Liver (tissue), 9 donors: ENCODE measurements around the gene KCNS1. TPM values are rescaled to one million over a fixed set of nuclear protein-coding genes. Genes with fewer than 3 reads are reported as not detected.

Experiments
- DNase-seq: peaks from one replicate; pipeline ENCODE4 v3.0.0-alpha.2; 2017; ENCODE audit warnings: low spot score
- H3K27ac ChIP-seq, 2 donors: one replicate each; pipeline ENCODE4 v1.7.0; 2013; ENCODE audit warnings: inconsistent platforms in 2 of 2, low read length in 2 of 2, control low read depth in 1 of 2, low read depth in 1 of 2, mild to moderate bottlenecking in 1 of 2
- H3K27me3 ChIP-seq, 4 donors: one replicate each; pipeline versions ENCODE4 v1.6.1 to v1.7.0; 2013; ENCODE audit warnings: low read length in 3 of 4, inconsistent platforms in 1 of 4, mild to moderate bottlenecking in 1 of 4, moderate library complexity in 1 of 4; ENCODE audit not compliant: control insufficient read depth in 4 of 4, insufficient read depth in 4 of 4
- H3K36me3 ChIP-seq, 4 donors: one replicate each; pipeline versions ENCODE4 v1.6.1 to v1.7.0; 2013; ENCODE audit warnings: low read length in 3 of 4, mild to moderate bottlenecking in 3 of 4, low read depth in 1 of 4, moderate library complexity in 1 of 4; ENCODE audit not compliant: control insufficient read depth in 4 of 4, insufficient read depth in 3 of 4
- H3K4me1 ChIP-seq, 4 donors: one replicate each; pipeline versions ENCODE4 v1.6.1 to v1.7.0; 2013; ENCODE audit warnings: low read length in 3 of 4, mild to moderate bottlenecking in 3 of 4, moderate library complexity in 1 of 4; ENCODE audit not compliant: control insufficient read depth in 4 of 4, insufficient read depth in 4 of 4
- H3K4me3 ChIP-seq, 3 donors: one replicate each; pipeline versions ENCODE4 v1.6.1 to v1.7.0; 2013; ENCODE audit warnings: low read length in 3 of 3, control low read depth in 1 of 3, low read depth in 1 of 3, mild to moderate bottlenecking in 1 of 3
- H3K9ac ChIP-seq, 2 donors: one replicate each; pipeline ENCODE4 v1.7.0; 2013; ENCODE audit warnings: low read length in 2 of 2, mild to moderate bottlenecking in 2 of 2, moderate library complexity in 2 of 2, control low read depth in 1 of 2, low read depth in 1 of 2
- H3K9me3 ChIP-seq, 4 donors: one replicate each; pipeline versions ENCODE4 v1.6.1 to v1.7.0; 2013; ENCODE audit warnings: low read length in 3 of 4; ENCODE audit not compliant: control insufficient read depth in 4 of 4
- ATF3 ChIP-seq: IDR thresholded peaks from 2 replicates; pipeline ENCODE4 v1.6.1; 2016; ENCODE audit warnings: antibody characterized with exemption
- CTCF ChIP-seq: fragments of 150-350 bp; IDR thresholded peaks from 2 replicates; pipeline ENCODE4 v1.5.1; 2017; ENCODE audit warnings: improper control_type of control experiment, low read depth, low read length; ENCODE audit not compliant: missing input control
- FOXA2 ChIP-seq: IDR thresholded peaks from 2 replicates; pipeline ENCODE4 v1.6.1; 2016; ENCODE audit warnings: antibody characterized with exemption
- GABPA ChIP-seq, 2 donors: IDR thresholded peaks in 1 of 2; conservative IDR thresholded peaks in 1 of 2; 2 replicates each; pipeline ENCODE4 v1.6.1; 2016; ENCODE audit warnings: antibody characterized with exemption in 2 of 2, mild to moderate bottlenecking in 1 of 2, moderate library complexity in 1 of 2
- HNF4A ChIP-seq, 2 donors: conservative IDR thresholded peaks; 2 replicates each; pipeline ENCODE4 v1.6.1; 2016; ENCODE audit warnings: antibody characterized with exemption in 2 of 2, mild to moderate bottlenecking in 2 of 2
- NR2F2 ChIP-seq: IDR thresholded peaks from 2 replicates; pipeline ENCODE4 v1.6.1; 2016; ENCODE audit warnings: antibody characterized with exemption
- RAD21 ChIP-seq, 2 donors: IDR thresholded peaks; 2 replicates each; pipeline ENCODE4 v1.6.1; 2016; ENCODE audit warnings: antibody characterized with exemption in 2 of 2, mild to moderate bottlenecking in 2 of 2
- RXRA ChIP-seq, 2 donors: IDR thresholded peaks; 2 replicates each; pipeline ENCODE4 v1.6.1; 2017 to 2018; ENCODE audit warnings: antibody characterized with exemption in 2 of 2, mild to moderate bottlenecking in 1 of 2
- TAF1 ChIP-seq: conservative IDR thresholded peaks from 2 replicates; pipeline ENCODE4 v1.6.1; 2016; ENCODE audit warnings: antibody characterized with exemption, mild to moderate bottlenecking
- ZBTB33 ChIP-seq: IDR thresholded peaks from 2 replicates; pipeline ENCODE4 v1.6.1; 2016; ENCODE audit warnings: antibody characterized with exemption
- WGBS: extraction: QIAGEN DNeasy Blood & Tissue Kit; methylation state at CpG from one replicate; pipeline ENCODE4 v1.1.7; 2013; 5-methylcytosine and 5-hydroxymethylcytosine counted together
- polyA plus RNA-seq, 2 donors: library from polyadenylated mRNA; stranded (reverse) in 1 of 2; unstranded in 1 of 2; fragments of 200-250 nt in 1 of 2; fragments of >200 nt in 1 of 2; fragmentation: Nextera tagmentation in 1 of 2; extraction: Ambion mirVana in 1 of 2; gene quantifications; one replicate each; pipeline versions ENCODE4 v1.2.1 to v1.2.3, GENCODE V29; 2013 to 2015
- total RNA-seq, 2 donors: library from RNA; depleted of rRNA; stranded (reverse); fragments of >200 nt; gene quantifications; one replicate each; pipeline ENCODE4 v1.2.3, GENCODE V29; 2014
- TF ChIP-seq, protein P1 (sequence below): IDR thresholded peaks from 2 replicates; pipeline ENCODE4 v1.6.1; 2016; ENCODE audit warnings: antibody characterized with exemption
- TF ChIP-seq, protein P2 (sequence below): IDR thresholded peaks from 2 replicates; pipeline ENCODE4 v1.6.1; 2016; ENCODE audit warnings: antibody characterized with exemption, mild to moderate bottlenecking
- donor health status: healthy.
- donor health status: healthy.
- donor health status: healthy.
- donor health status: healthy.
- donor health status: healthy.

Gene KCNS1
- total and polyA plus RNA-seq, 4 donors, result 0.02 to 0.09 TPM; not detected in 2

- H3K9me3 ChIP-seq, result no peaks in the 10 kb centered on the region
- H3K4me3 ChIP-seq, result no peak overlapping the region
- 95% methylated on average over 7 of the region's 7 CpGs for WGBS
- TF ChIP-seq GABPA (IDR thresholded peaks at IDR 0.05 in 1 of 2, conservative IDR thresholded peaks at IDR 0.05 in 1 of 2) (no peak), FOXA2 (no peak), NR2F2 (no peak), ATF3 (no peak), ZBTB33 (no peak), TAF1 (no peak)
- TF ChIP-seq, protein P1, sequence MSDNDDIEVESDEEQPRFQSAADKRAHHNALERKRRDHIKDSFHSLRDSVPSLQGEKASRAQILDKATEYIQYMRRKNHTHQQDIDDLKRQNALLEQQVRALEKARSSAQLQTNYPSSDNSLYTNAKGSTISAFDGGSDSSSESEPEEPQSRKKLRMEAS, result no peak
- TF ChIP-seq, protein P2, sequence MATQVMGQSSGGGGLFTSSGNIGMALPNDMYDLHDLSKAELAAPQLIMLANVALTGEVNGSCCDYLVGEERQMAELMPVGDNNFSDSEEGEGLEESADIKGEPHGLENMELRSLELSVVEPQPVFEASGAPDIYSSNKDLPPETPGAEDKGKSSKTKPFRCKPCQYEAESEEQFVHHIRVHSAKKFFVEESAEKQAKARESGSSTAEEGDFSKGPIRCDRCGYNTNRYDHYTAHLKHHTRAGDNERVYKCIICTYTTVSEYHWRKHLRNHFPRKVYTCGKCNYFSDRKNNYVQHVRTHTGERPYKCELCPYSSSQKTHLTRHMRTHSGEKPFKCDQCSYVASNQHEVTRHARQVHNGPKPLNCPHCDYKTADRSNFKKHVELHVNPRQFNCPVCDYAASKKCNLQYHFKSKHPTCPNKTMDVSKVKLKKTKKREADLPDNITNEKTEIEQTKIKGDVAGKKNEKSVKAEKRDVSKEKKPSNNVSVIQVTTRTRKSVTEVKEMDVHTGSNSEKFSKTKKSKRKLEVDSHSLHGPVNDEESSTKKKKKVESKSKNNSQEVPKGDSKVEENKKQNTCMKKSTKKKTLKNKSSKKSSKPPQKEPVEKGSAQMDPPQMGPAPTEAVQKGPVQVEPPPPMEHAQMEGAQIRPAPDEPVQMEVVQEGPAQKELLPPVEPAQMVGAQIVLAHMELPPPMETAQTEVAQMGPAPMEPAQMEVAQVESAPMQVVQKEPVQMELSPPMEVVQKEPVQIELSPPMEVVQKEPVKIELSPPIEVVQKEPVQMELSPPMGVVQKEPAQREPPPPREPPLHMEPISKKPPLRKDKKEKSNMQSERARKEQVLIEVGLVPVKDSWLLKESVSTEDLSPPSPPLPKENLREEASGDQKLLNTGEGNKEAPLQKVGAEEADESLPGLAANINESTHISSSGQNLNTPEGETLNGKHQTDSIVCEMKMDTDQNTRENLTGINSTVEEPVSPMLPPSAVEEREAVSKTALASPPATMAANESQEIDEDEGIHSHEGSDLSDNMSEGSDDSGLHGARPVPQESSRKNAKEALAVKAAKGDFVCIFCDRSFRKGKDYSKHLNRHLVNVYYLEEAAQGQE, result no peak
- no peak for DNase-seq
- H3K27me3 ChIP-seq, result no peaks in the 10 kb centered on the region
- no peaks in the 10 kb centered on the region for H3K4me1 ChIP-seq
- no peak overlapping the region for H3K9ac ChIP-seq
- H3K36me3 ChIP-seq, result no peaks in the 10 kb centered on the region
- H3K27ac ChIP-seq, result no peak overlapping the region
Measured at GRCh38 chr20:45088247-45088646, 12.7 kb downstream of the KCNS1 start.

GRCh38 chr20:45087814-45088213 lies 13.1 kb downstream of the KCNS1 start:
- no peak for DNase-seq
- H3K4me3 ChIP-seq, result no peak overlapping the region
- no peaks in the 10 kb centered on the region for H3K9me3 ChIP-seq
- no peaks in the 10 kb centered on the region for H3K4me1 ChIP-seq
- H3K36me3 ChIP-seq, result peaks cover 0 to 1% (median 0%) of the 10 kb centered on the region in 4 donors
- H3K27me3 ChIP-seq, result no peaks in the 10 kb centered on the region
- H3K27ac ChIP-seq, result no peak overlapping the region
- TF ChIP-seq TAF1, result no peak
- WGBS, result 91% methylated on average over 1 of the region's 1 CpG
- H3K9ac ChIP-seq, result no peak overlapping the region

DNA sequence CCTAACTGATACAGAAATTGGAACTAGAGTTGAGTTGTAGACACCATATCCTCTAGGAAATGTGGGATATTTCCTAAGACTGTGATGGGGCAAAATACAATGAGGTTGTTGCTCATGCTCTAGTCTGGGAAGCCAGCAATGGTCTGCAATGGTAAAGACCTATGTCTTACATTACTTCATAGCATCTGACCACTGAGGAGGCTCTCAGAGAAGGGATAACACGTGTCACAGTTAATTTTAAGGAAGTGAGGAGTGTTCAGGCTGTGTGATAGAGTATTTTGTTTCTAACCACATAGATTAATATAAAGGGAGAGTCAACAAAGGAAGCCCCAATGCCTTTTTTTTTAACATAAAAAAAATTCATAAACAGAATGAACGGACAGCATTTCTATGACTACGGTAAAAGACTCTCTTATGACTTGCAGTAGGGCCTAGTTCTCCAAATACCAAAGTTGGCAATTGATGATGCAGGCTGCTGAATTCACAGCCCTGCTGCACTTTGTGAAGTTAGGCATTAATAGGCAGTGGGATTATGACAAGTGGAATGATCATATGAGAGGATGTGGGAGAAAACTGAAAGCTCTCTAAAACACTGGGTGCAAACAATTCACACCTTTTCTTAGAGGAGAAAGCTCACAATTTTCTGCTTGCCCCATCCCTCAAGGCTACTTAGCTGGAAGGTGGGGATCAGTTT lies 13.7 kb downstream of the KCNS1 start:
- WGBS, result 85% methylated on average over 3 of the region's 3 CpGs
- Histone ChIP-seq H3K4me1 (no peaks in the 10 kb centered on the region), H3K27me3 (no peaks in the 10 kb centered on the region), H3K36me3 (peaks cover 0 to 7% (median 0%) of the 10 kb centered on the region in 4 donors), H3K9ac (no peak overlapping the region), H3K27ac (no peak overlapping the region), H3K9me3 (no peaks in the 10 kb centered on the region), H3K4me3 (no peak overlapping the region)
- no peak for DNase-seq
- TF ChIP-seq NR2F2 (no peak), HNF4A (conservative IDR thresholded peaks at IDR 0.05) (no peak), GABPA (IDR thresholded peaks at IDR 0.05 in 1 of 2, conservative IDR thresholded peaks at IDR 0.05 in 1 of 2) (no peak), ATF3 (no peak), RXRA (IDR thresholded peaks at IDR 0.05) (no peak), CTCF (no peak), RAD21 (IDR thresholded peaks at IDR 0.05) (no peak), TAF1 (no peak), ZBTB33 (no peak)
